ENCODE results near the gene SLC9A9.

DNA sequence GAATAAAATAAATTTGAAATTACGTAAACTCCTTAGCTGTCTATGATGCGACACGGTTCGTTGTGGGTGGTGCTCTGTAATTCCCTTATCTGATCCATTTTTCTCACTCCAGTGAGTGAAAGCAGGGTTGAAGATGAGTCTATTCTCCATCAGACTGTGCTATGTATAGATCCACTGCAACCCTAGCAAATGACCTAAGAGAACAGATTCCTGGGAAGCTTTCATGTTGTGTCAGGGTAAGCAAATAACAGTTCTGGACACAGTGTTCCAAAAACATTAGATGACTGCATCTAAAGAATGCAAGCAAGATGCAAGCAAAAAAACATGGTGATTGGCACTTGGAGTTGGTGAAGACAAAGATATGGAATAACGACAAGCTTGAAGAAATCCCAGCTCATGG is 239.3 kb downstream of the SLC9A9 start:
- TF ChIP-seq, protein P1, sequence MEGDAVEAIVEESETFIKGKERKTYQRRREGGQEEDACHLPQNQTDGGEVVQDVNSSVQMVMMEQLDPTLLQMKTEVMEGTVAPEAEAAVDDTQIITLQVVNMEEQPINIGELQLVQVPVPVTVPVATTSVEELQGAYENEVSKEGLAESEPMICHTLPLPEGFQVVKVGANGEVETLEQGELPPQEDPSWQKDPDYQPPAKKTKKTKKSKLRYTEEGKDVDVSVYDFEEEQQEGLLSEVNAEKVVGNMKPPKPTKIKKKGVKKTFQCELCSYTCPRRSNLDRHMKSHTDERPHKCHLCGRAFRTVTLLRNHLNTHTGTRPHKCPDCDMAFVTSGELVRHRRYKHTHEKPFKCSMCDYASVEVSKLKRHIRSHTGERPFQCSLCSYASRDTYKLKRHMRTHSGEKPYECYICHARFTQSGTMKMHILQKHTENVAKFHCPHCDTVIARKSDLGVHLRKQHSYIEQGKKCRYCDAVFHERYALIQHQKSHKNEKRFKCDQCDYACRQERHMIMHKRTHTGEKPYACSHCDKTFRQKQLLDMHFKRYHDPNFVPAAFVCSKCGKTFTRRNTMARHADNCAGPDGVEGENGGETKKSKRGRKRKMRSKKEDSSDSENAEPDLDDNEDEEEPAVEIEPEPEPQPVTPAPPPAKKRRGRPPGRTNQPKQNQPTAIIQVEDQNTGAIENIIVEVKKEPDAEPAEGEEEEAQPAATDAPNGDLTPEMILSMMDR (IDR thresholded peaks at IDR 0.05; ENCODE audit: low read depth, low read length) = no peak
- TF ChIP-seq EZH2phosphoT487 (IDR thresholded peaks at IDR 0.05; ENCODE audit: low read depth) = no peak
